Activated CD8-positive, alpha-beta T cell treated with anti-CD3 and anti-CD28 coated beads for 36 hours (primary cell): ENCODE measurements around the gene LBX1. TPM values are rescaled to one million over a fixed set of nuclear protein-coding genes. Genes with fewer than 3 reads are reported as not detected.

Experiments used
- ATAC-seq: fragments of 200-7000 bp; cut with Tn5 transposase; one replicate; pipeline ENCODE4 v1.10.0; 2021; ENCODE audit warnings: mild to moderate bottlenecking, moderate library complexity
- CTCF ChIA-PET: fragments of 350-600 bp; sonication (Branson Sonifier 250); formaldehyde crosslinking; loops from one replicate; lab custom pipeline; 2021; ENCODE audit warnings: antibody characterized with exemption; lab: Charles Lee
- POLR2A ChIA-PET: fragments of 350-600 bp; sonication (Branson Sonifier 250); formaldehyde crosslinking; loops from one replicate; lab custom pipeline; 2021; ENCODE audit warnings: antibody characterized with exemption; lab: Charles Lee
- DNase-seq: peaks from one replicate; pipeline ENCODE4 v3.0.0-alpha.2; 2020
- H3K27ac Mint-ChIP-seq: one replicate; pipeline ENCODE4 v1.8.0; 2021; ENCODE audit warnings: mild to moderate bottlenecking, mixed read lengths
- H3K27me3 Mint-ChIP-seq: one replicate; pipeline ENCODE4 v1.8.0; 2021; ENCODE audit warnings: mixed read lengths
- H3K36me3 Mint-ChIP-seq: one replicate; pipeline ENCODE4 v1.8.0; 2021; ENCODE audit warnings: low read depth, mixed read lengths
- H3K4me1 Mint-ChIP-seq: one replicate; pipeline ENCODE4 v1.8.0; 2021; ENCODE audit warnings: low read depth, mixed read lengths
- H3K4me3 Mint-ChIP-seq: one replicate; pipeline ENCODE4 v1.8.0; 2021; ENCODE audit warnings: mild to moderate bottlenecking, moderate library complexity, mixed read lengths
- H3K9me3 Mint-ChIP-seq: one replicate; pipeline ENCODE4 v1.8.0; 2021; ENCODE audit warnings: mixed read lengths
- intact Hi-C: fragments of 100-400 bp; cut with micrococcal nuclease; formaldehyde crosslinking; loops from one replicate; pipeline ENCODE4 v1.10.0; 2022
- total RNA-seq, 2 experiments: library from RNA; stranded (reverse); gene quantifications; one replicate each; pipeline ENCODE4 v1.2.3, GENCODE V29; 2021
- TF ChIP-seq, protein P1 (sequence below): fragments of 200-600 bp; IDR thresholded peaks from one replicate; pipeline ENCODE4 v1.8.0; 2022; ENCODE audit warnings: antibody characterized with exemption, mild to moderate bottlenecking

Gene LBX1, protein sequence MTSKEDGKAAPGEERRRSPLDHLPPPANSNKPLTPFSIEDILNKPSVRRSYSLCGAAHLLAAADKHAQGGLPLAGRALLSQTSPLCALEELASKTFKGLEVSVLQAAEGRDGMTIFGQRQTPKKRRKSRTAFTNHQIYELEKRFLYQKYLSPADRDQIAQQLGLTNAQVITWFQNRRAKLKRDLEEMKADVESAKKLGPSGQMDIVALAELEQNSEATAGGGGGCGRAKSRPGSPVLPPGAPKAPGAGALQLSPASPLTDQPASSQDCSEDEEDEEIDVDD
- not detected for total RNA-seq

- ATAC-seq (no peak), DNase-seq (no peak)
- peaks cover 76% of the 10 kb centered on the region for H3K27me3 Mint-ChIP-seq
- no peaks in the 10 kb centered on the region for H3K9me3 Mint-ChIP-seq
- intact Hi-C loops = loop anchor here (10.0 kb wide), 1 partner anchor 405 kb away; no protein-coding TSS in a partner anchor
- POLR2A ChIA-PET = interaction anchor here (1.4 to 1.6 kb wide), 2 partner anchors 8 to 11 kb away, joined by 4 to 6 read pairs; no protein-coding TSS in a partner anchor
- H3K36me3 Mint-ChIP-seq = no peaks in the 10 kb centered on the region
- H3K27ac Mint-ChIP-seq = no peak within 1 kb of the TSS
- H3K4me1 Mint-ChIP-seq = peaks cover 30% of the 10 kb centered on the region
- CTCF ChIA-PET = interaction anchor here (1.2 to 10.3 kb wide), 4 partner anchors 8 to 88 kb away, joined by 4 to 75 read pairs (median 6); no protein-coding TSS in a partner anchor
- no peak within 1 kb of the TSS for H3K4me3 Mint-ChIP-seq
- TF ChIP-seq, protein P1, sequence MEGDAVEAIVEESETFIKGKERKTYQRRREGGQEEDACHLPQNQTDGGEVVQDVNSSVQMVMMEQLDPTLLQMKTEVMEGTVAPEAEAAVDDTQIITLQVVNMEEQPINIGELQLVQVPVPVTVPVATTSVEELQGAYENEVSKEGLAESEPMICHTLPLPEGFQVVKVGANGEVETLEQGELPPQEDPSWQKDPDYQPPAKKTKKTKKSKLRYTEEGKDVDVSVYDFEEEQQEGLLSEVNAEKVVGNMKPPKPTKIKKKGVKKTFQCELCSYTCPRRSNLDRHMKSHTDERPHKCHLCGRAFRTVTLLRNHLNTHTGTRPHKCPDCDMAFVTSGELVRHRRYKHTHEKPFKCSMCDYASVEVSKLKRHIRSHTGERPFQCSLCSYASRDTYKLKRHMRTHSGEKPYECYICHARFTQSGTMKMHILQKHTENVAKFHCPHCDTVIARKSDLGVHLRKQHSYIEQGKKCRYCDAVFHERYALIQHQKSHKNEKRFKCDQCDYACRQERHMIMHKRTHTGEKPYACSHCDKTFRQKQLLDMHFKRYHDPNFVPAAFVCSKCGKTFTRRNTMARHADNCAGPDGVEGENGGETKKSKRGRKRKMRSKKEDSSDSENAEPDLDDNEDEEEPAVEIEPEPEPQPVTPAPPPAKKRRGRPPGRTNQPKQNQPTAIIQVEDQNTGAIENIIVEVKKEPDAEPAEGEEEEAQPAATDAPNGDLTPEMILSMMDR = no peak
Measured at GRCh38 chr10:101229266-101230182, at the start of gene LBX1. Gene LBX1 (minus strand): TSS chr10:101229463. CDS start chr10:101228815, 648 bp downstream.

GRCh38 chr10:101273741-101274140, 44.5 kb upstream of the LBX1 start:
- Mint-ChIP-seq H3K4me3 (no peak overlapping the region), H3K9me3 (no peaks in the 10 kb centered on the region), H3K27me3 (peaks cover 18% of the 10 kb centered on the region), H3K36me3 (no peaks in the 10 kb centered on the region), H3K27ac (no peak overlapping the region), H3K4me1 (peaks cover 2% of the 10 kb centered on the region)
- DNase-seq (no peak), ATAC-seq (no peak)
- TF ChIP-seq, protein P1 = no peak
- CTCF ChIA-PET = interaction anchor here (0.5 to 4.3 kb wide), 11 partner anchors 9 to 286 kb away, joined by 3 to 40 read pairs (median 4); no protein-coding TSS in a partner anchor
- POLR2A ChIA-PET = no interaction called here
- intact Hi-C loops = no loop called here

DNA sequence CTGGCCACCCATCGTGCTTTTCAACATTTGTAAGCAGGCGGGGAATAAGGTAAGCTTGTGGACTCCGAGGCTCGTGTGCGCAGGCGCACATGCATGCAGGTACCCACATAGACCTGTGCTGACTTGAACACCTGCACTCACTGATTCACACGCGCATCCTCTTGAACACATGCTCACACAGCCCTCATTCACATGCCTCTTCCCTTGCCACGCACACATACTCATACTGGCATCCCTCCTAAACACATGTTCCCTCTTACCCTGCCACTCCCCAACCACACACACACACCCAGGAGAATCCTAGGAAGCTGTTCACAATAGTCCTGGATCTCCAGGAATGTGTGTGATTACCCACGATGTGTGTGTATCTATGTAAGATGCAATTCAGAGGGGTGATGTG, 44.1 kb upstream of the LBX1 start:
- Mint-ChIP-seq H3K4me3 (no peak overlapping the region), H3K9me3 (no peaks in the 10 kb centered on the region), H3K4me1 (peaks cover 2% of the 10 kb centered on the region), H3K27me3 (peaks cover 18% of the 10 kb centered on the region), H3K27ac (no peak overlapping the region), H3K36me3 (no peaks in the 10 kb centered on the region)
- ATAC-seq (no peak), DNase-seq (no peak)
- CTCF ChIA-PET = interaction anchor here (0.8 to 4.3 kb wide), 13 partner anchors 9 to 297 kb away, joined by 3 to 40 read pairs (median 6); no protein-coding TSS in a partner anchor
- TF ChIP-seq, protein P1 = no peak
- POLR2A ChIA-PET = no interaction called here
- intact Hi-C loops = no loop called here

DNA sequence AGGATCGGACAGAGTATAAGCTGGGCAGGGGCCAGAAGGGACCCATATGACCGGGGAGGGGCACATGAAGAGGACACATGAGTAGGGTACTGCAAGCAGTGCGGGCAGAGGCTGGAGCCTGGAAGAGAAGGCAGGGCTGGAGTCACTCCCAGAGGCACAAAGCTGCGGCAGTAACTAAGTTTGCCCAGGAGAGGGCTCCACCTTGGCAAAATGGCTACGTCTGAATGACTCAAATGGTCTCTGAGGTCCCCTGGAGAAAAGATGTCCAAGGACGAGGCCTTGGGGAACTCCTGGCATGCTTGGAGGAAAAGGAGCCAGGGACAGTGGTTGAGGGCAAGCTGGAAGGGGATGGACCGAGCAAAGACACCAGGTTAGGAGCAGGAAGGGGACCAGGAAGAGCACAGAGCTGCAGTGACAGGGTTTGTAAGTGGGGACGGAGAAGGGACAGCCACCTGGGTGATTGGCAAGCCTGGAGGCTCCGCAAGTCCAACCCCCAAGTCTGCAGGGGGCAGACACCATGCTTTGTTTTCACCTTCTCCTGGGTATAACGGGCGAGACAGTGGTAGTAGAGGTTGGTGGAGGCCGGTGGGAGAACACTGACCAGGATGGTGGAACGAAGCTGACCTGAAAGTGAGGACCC, 43.1 kb upstream of the LBX1 start:
- Mint-ChIP-seq H3K4me3 (no peak overlapping the region), H3K4me1 (peaks cover 2% of the 10 kb centered on the region), H3K9me3 (no peaks in the 10 kb centered on the region), H3K27ac (no peak overlapping the region), H3K36me3 (no peaks in the 10 kb centered on the region), H3K27me3 (peaks cover 20% of the 10 kb centered on the region)
- TF ChIP-seq, protein P1 = peak; percentile 80
- ATAC-seq = peak; percentile 93
- intact Hi-C loops = no loop called here
- DNase-seq = peak; percentile 73
- ChIA-PET CTCF (interaction anchor here (0.8 to 4.3 kb wide), 15 partner anchors 10 to 298 kb away, joined by 3 to 40 read pairs (median 4); no protein-coding TSS in a partner anchor), POLR2A (no interaction called here)
